WTC11 (cell line): ENCODE results near the gene PANX3. TPM values are rescaled to one million over a fixed set of nuclear protein-coding genes. Genes with fewer than 3 reads are reported as not detected.

ENCODE experiments used
- ATF1 ChIP-seq: sonication (generic); formaldehyde crosslinking; IDR thresholded peaks from 2 replicates; pipeline ENCODE4 v1.8.1; 2023; ENCODE audit warnings: mild to moderate bottlenecking, moderate library complexity, missing genetic modification reagents
- ATF2 ChIP-seq: sonication (generic); formaldehyde crosslinking; IDR thresholded peaks from 2 replicates; pipeline ENCODE4 v1.8.1; 2022; ENCODE audit warnings: low read depth, missing genetic modification reagents, borderline replicate concordance
- CREB1 ChIP-seq: sonication (generic); formaldehyde crosslinking; IDR thresholded peaks from 2 replicates; pipeline ENCODE4 v1.8.0; 2023; ENCODE audit warnings: mild to moderate bottlenecking, missing genetic modification reagents
- CREM ChIP-seq: sonication (generic); formaldehyde crosslinking; IDR thresholded peaks from 2 replicates; pipeline ENCODE4 v1.8.1; 2022; ENCODE audit warnings: mild to moderate bottlenecking, missing genetic modification reagents, moderate library complexity
- E2F5 ChIP-seq: sonication (generic); formaldehyde crosslinking; IDR thresholded peaks from 2 replicates; pipeline ENCODE4 v1.8.1; 2022; ENCODE audit warnings: mild to moderate bottlenecking, moderate library complexity, missing genetic modification reagents
- FOXJ3 ChIP-seq: sonication (generic); formaldehyde crosslinking; IDR thresholded peaks from 2 replicates; pipeline ENCODE4 v1.9.0; 2021; ENCODE audit warnings: missing genetic modification reagents, mild to moderate bottlenecking, borderline replicate concordance
- GRHL2 ChIP-seq: fragments of 250-450 bp; sonication (Bioruptor Pico); IDR thresholded peaks from 2 replicates; pipeline ENCODE4 v1.8.0; 2022; ENCODE audit warnings: mild to moderate bottlenecking, moderate library complexity; ENCODE audit not compliant: insufficient replicate concordance, severe bottlenecking
- IRF2 ChIP-seq: sonication (generic); formaldehyde crosslinking; IDR thresholded peaks from 2 replicates; pipeline ENCODE4 v1.8.0; 2022; ENCODE audit warnings: low read depth, missing genetic modification reagents, borderline replicate concordance
- NFYB ChIP-seq: sonication (generic); formaldehyde crosslinking; conservative IDR thresholded peaks from 2 replicates; pipeline ENCODE4 v1.8.0; 2022; ENCODE audit warnings: low read depth, missing genetic modification reagents
- NR2C2 ChIP-seq: sonication (generic); formaldehyde crosslinking; IDR thresholded peaks from 2 replicates; pipeline ENCODE4 v1.8.0; 2022; ENCODE audit warnings: mild to moderate bottlenecking, missing genetic modification reagents
- SMAD4 ChIP-seq: sonication (generic); formaldehyde crosslinking; IDR thresholded peaks from 2 replicates; pipeline ENCODE4 v1.8.0; 2022; ENCODE audit warnings: mild to moderate bottlenecking, missing genetic modification reagents
- SOX15 ChIP-seq: fragments of 250-450 bp; sonication (Bioruptor Pico); IDR thresholded peaks from 2 replicates; pipeline ENCODE4 v1.9.0; 2021; ENCODE audit warnings: mild to moderate bottlenecking
- SP1 ChIP-seq: sonication (generic); formaldehyde crosslinking; conservative IDR thresholded peaks from 2 replicates; pipeline ENCODE4 v1.8.1; 2022; ENCODE audit warnings: missing genetic modification reagents
- STAT6 ChIP-seq: sonication (generic); formaldehyde crosslinking; conservative IDR thresholded peaks from 2 replicates; pipeline ENCODE4 v1.8.1; 2023; ENCODE audit warnings: mild to moderate bottlenecking, low read depth, missing genetic modification reagents, moderate library complexity
- TCF7 ChIP-seq: sonication (generic); formaldehyde crosslinking; IDR thresholded peaks from 2 replicates; pipeline ENCODE4 v1.8.0; 2022; ENCODE audit warnings: mild to moderate bottlenecking, low read depth, missing genetic modification reagents, moderate library complexity
- TP53 ChIP-seq: sonication (generic); formaldehyde crosslinking; IDR thresholded peaks from 2 replicates; pipeline ENCODE4 v1.8.1; 2023; ENCODE audit warnings: mild to moderate bottlenecking, missing genetic modification reagents
- USF1 ChIP-seq: sonication (generic); formaldehyde crosslinking; IDR thresholded peaks from 2 replicates; pipeline ENCODE4 v1.8.0; 2022; ENCODE audit warnings: mild to moderate bottlenecking, missing genetic modification reagents
- ZBTB43 ChIP-seq: sonication (generic); formaldehyde crosslinking; IDR thresholded peaks from 2 replicates; pipeline ENCODE4 v1.8.1; 2023; ENCODE audit warnings: mild to moderate bottlenecking, missing genetic modification reagents
- ZNF121 ChIP-seq: sonication (generic); formaldehyde crosslinking; IDR thresholded peaks from 2 replicates; pipeline ENCODE4 v1.8.0; 2023; ENCODE audit warnings: missing genetic modification reagents
- ZNF263 ChIP-seq: sonication (generic); formaldehyde crosslinking; IDR thresholded peaks from 2 replicates; pipeline ENCODE4 v1.8.1; 2022; ENCODE audit warnings: low read depth, mild to moderate bottlenecking, moderate library complexity, missing genetic modification reagents
- ZNF281 ChIP-seq: sonication (generic); formaldehyde crosslinking; IDR thresholded peaks from 2 replicates; pipeline ENCODE4 v1.8.0; 2023; ENCODE audit warnings: mild to moderate bottlenecking, missing genetic modification reagents
- ZNF396 ChIP-seq: fragments of 250-450 bp; sonication (Bioruptor Pico); IDR thresholded peaks from 2 replicates; pipeline ENCODE4 v1.8.0; 2021; ENCODE audit warnings: mild to moderate bottlenecking, moderate library complexity, borderline replicate concordance
- total RNA-seq: library from RNA; stranded (reverse); gene quantifications from 3 replicates; pipeline ENCODE4 v1.2.3, GENCODE V29; 2021
- TF ChIP-seq, protein P1 (sequence below): fragments of 250-450 bp; sonication (Bioruptor Pico); IDR thresholded peaks from 2 replicates; pipeline ENCODE4 v1.8.0; 2021; ENCODE audit warnings: mild to moderate bottlenecking

PANX3 gene
- total RNA-seq, 1 experiment from 2014 or later: not detected

DNA sequence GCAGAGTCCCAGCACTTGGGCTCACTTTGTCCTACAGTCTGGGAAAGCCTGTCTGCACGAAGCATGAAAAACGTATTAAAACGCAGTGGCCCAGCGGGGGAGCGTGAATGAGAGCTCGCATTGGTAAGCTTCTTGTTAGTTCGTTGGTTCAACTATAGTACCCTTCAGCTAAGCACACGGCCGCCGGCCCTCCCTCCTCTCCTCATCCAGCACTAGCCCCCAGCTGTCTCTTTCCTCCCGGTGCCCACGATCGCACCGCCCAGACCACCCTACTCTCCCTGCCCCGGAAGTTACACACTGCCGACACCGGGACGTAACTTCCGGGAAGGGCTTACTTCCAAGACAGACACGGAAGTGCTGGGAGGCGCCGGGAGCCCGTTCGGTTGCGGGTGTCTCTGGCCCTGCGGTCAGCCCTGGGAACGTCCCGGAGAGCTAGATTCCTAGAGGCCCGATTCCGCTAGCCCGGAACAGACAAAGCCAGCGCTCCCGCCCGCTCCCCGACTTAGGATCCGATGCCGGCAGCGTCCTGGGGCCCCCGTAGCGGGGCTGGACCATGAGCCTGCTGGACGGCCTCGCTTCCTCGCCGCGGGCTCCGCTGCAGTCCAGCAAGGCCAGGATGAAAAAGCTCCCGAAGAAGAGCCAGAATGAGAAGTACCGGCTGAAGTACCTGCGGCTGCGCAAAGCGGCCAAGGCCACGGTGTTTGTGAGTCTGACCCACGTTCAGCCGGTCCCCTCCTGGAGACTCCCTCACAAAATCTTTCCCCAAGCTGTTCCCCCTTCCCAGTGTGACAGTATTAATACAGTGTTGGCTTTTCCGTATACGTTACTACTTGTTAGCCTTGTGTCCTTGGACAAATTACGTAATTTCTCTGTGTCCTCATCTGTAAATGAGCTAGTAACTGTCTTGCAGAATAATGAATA is 11.6 kb downstream of the PANX3 start, which contains the start of gene TBRG1 (continued):
- TF ChIP-seq USF1 (CRISPR knock-in tag): peak; percentile 19; the same call in 1 of the 2 replicates
- no peak for TF ChIP-seq TP53 (CRISPR knock-in tag)
- no peak for TF ChIP-seq SOX15 (CRISPR knock-in tag)
- no peak for TF ChIP-seq FOXJ3 (CRISPR knock-in tag)
- TF ChIP-seq, protein P1, sequence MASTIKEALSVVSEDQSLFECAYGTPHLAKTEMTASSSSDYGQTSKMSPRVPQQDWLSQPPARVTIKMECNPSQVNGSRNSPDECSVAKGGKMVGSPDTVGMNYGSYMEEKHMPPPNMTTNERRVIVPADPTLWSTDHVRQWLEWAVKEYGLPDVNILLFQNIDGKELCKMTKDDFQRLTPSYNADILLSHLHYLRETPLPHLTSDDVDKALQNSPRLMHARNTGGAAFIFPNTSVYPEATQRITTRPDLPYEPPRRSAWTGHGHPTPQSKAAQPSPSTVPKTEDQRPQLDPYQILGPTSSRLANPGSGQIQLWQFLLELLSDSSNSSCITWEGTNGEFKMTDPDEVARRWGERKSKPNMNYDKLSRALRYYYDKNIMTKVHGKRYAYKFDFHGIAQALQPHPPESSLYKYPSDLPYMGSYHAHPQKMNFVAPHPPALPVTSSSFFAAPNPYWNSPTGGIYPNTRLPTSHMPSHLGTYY (CRISPR knock-in tag): no peak
- no peak for TF ChIP-seq CREB1 (CRISPR knock-in tag)
- TF ChIP-seq NR2C2 (CRISPR knock-in tag): no peak
- TF ChIP-seq GRHL2: no peak
- TF ChIP-seq CREM (CRISPR knock-in tag): peak; percentile 90
- TF ChIP-seq ATF2 (CRISPR knock-in tag): no peak
- 0 out of 2 replicates have a peak, but pooled peaks have one; percentile 7 for TF ChIP-seq SMAD4 (CRISPR knock-in tag)
- no peak for TF ChIP-seq NFYB (CRISPR knock-in tag)
- TF ChIP-seq SP1 (CRISPR knock-in tag): peak; percentile 62
- TF ChIP-seq ZNF121 (CRISPR knock-in tag): no peak
- TF ChIP-seq ZNF396 (CRISPR knock-in tag): no peak
- no peak for TF ChIP-seq ZNF263 (CRISPR knock-in tag)
- TF ChIP-seq STAT6: no peak
- 0 out of 2 replicates have a peak, but pooled peaks have one; percentile 52 for TF ChIP-seq E2F5 (CRISPR knock-in tag)
- no peak for TF ChIP-seq ATF1
- TF ChIP-seq ZBTB43: no peak
- no peak for TF ChIP-seq IRF2 (CRISPR knock-in tag)
- TF ChIP-seq ZNF281: no peak
- no peak for TF ChIP-seq TCF7 (CRISPR knock-in tag)
